ENCODE measurements around the gene SEPTIN5.

Gene SEPTIN5

GRCh38 chr22:19765477-19766239 is 51.4 kb downstream of the SEPTIN5 start:
- DNase-seq (ENCODE audit: low read depth) = no peak
- H3K4me3 ChIP-seq (ENCODE audit: low read depth, low read length) = no peak overlapping the region
- TF ChIP-seq CTCF (IDR thresholded peaks at IDR 0.05; ENCODE audit: control insufficient read depth, extremely low read depth, insufficient read depth) = no peak

GRCh38 chr22:19766240-19766510 is 51.9 kb downstream of the SEPTIN5 start:
- no peak for TF ChIP-seq CTCF (IDR thresholded peaks at IDR 0.05; ENCODE audit: control insufficient read depth, extremely low read depth, insufficient read depth)
- no peak overlapping the region for H3K4me3 ChIP-seq (ENCODE audit: low read depth, low read length)
- no peak for DNase-seq (ENCODE audit: low read depth)

GRCh38 chr22:19766511-19767426 is 52.5 kb downstream of the SEPTIN5 start:
- TF ChIP-seq CTCF (IDR thresholded peaks at IDR 0.05; ENCODE audit: control insufficient read depth, extremely low read depth, insufficient read depth) = no peak
- no peak overlapping the region for H3K4me3 ChIP-seq (ENCODE audit: low read depth, low read length)
- DNase-seq (ENCODE audit: low read depth) = no peak

DNA sequence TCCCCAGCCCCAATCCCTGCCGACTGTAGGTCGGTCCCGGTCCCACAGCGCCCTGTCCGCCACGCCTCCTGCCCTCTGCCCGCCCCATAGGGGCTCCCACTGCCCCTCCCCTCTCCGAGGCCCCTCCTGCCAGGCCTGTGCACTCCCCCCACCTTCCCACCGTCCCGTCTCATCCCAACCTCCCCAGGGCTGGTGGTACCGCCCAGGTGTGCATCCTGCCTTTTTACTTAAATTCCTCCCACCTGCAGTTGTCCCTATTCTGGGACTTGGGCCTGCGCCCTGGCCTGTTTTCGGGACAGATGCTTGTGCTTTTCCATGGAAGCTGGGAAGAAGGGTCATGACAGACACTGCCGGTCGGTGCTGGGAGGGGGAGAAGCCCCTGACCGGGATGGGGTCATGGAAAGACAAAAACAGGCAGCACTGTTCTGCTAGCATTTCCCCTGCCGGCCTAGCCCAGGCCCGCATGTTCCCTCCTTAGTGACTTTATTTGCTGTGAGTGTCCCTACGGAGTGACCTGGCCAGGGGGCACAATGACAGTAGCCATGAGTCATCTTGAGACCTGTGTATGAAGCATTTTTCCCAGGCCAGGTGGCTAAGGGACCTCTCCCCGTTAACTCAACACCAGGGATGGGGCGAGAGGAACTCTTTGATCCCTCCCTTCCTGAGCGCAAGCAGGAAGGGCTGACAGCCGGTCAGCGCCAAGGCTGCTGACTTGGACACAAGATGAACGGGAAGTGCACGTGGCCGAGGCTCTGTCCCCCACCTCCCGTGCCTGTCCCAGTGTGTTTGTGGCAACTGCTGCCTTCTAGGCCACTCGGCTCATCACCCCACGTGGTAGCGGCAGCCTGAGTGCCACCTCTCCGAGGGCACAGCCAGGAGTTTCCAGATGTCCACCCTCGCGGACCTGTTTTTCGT is 53.4 kb downstream of the SEPTIN5 start:
- H3K4me3 ChIP-seq (ENCODE audit: low read depth, low read length) = no peak overlapping the region
- TF ChIP-seq CTCF (IDR thresholded peaks at IDR 0.05; ENCODE audit: control insufficient read depth, extremely low read depth, insufficient read depth) = no peak
- no peak for DNase-seq (ENCODE audit: low read depth)

DNA sequence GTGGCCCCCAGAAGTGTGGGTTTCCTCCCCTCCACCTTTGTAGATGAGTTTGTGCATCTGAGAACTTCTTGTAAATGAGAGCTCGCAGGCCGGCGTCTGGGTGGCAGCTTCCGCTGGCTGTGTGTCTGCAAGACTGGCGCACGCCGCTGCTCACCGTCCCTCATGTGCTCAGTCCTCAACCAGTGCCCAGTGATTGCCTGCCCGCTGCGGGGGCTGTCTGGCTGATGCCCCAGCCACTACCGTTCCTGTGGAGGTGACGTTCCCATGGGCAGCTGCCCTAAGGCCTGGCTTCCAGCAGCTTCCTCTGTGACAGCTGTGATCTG is 55.1 kb downstream of the SEPTIN5 start:
- no peak for DNase-seq (ENCODE audit: low read depth)
- no peak overlapping the region for H3K4me3 ChIP-seq (ENCODE audit: low read depth, low read length)
- no peak for TF ChIP-seq CTCF (IDR thresholded peaks at IDR 0.05; ENCODE audit: control insufficient read depth, extremely low read depth, insufficient read depth)

- no peak for DNase-seq (ENCODE audit: low read depth)
These were observed 56.3 kb downstream of the SEPTIN5 start for GRCh38 chr22:19770349-19771220.

More at GRCh38 chr22:19770349-19771220, 56.3 kb downstream of the SEPTIN5 start:
- H3K4me3 ChIP-seq (ENCODE audit: low read depth, low read length) = no peak overlapping the region
- no peak for TF ChIP-seq CTCF (IDR thresholded peaks at IDR 0.05; ENCODE audit: control insufficient read depth, extremely low read depth, insufficient read depth)
